ENCODE data around the gene IWS1.

The IWS1 gene

DNA sequence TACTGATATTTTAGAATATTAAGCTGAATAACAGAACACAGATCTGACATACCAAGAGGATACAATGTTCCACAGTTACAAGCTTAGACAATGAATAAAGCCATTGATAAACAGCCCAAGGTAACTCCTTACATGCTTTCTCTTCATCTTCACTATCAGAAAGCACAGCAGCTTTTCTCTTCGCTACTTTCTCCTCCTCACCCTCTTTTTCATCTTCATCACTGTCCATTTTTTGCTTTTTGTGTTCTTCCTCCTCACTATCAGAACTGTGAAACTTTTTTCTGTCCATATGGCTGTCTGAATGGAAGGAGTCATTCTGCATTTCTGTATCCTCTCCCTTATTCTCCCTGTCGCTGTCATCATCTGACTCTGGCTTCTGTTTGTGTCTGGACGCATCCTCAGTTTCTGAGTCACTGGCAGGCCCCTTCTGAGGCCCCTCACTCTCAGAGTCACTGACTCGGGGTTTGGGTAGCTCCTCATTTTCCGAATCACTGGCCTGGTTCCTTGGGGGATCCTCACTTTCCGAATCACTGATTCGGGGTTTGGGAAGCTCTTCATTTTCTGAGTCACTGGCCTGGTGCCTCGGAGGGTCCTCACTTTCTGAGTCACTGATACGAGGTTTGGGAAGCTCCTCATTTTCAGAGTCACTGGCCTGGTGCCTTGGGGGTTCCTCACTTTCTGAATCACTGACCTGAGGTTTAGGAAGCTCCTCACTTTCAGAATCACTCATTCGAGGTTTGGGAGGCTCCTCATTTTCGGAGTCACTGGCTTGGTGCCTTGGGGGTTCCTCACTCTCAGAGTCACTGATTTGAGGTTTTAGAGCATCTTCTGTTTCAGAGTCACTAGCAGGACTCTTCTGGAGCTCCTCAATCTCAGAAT, 21.5 kb downstream of the IWS1 start:
- peak overlapping the region; percentile 49 for H3K27ac Mint-ChIP-seq
- peaks cover 32% of the 10 kb centered on the region for H3K36me3 Mint-ChIP-seq
- no peaks in the 10 kb centered on the region for H3K9me3 Mint-ChIP-seq
- no peaks in the 10 kb centered on the region for H3K27me3 Mint-ChIP-seq
- no peak overlapping the region for H3K4me3 Mint-ChIP-seq
- H3K4me1 Mint-ChIP-seq, result peaks cover 44% of the 10 kb centered on the region

GRCh38 chr2:127503491-127503890, 22.8 kb downstream of the IWS1 start:
- Mint-ChIP-seq H3K4me3 (no peak overlapping the region), H3K9me3 (no peaks in the 10 kb centered on the region), H3K27ac (peak overlapping the region; percentile 42), H3K4me1 (peaks cover 39% of the 10 kb centered on the region), H3K36me3 (peaks cover 34% of the 10 kb centered on the region), H3K27me3 (no peaks in the 10 kb centered on the region)

GRCh38 chr2:127498386-127498785, 27.9 kb downstream of the IWS1 start:
- H3K4me1 Mint-ChIP-seq, result peaks cover 10% of the 10 kb centered on the region

GRCh38 chr2:127490283-127490682, 36.0 kb downstream of the IWS1 start:
- Mint-ChIP-seq H3K4me3 (no peak overlapping the region), H3K9me3 (no peaks in the 10 kb centered on the region), H3K36me3 (peaks cover 35% of the 10 kb centered on the region), H3K27me3 (no peaks in the 10 kb centered on the region), H3K27ac (no peak overlapping the region), H3K4me1 (peaks cover 36% of the 10 kb centered on the region)

More at GRCh38 chr2:127498386-127498785, 27.9 kb downstream of the IWS1 start:
- H3K36me3 Mint-ChIP-seq, result peaks cover 38% of the 10 kb centered on the region
- H3K9me3 Mint-ChIP-seq, result no peaks in the 10 kb centered on the region
- H3K27ac Mint-ChIP-seq, result peak overlapping the region; percentile 30
- no peaks in the 10 kb centered on the region for H3K27me3 Mint-ChIP-seq
- H3K4me3 Mint-ChIP-seq, result no peak overlapping the region

DNA sequence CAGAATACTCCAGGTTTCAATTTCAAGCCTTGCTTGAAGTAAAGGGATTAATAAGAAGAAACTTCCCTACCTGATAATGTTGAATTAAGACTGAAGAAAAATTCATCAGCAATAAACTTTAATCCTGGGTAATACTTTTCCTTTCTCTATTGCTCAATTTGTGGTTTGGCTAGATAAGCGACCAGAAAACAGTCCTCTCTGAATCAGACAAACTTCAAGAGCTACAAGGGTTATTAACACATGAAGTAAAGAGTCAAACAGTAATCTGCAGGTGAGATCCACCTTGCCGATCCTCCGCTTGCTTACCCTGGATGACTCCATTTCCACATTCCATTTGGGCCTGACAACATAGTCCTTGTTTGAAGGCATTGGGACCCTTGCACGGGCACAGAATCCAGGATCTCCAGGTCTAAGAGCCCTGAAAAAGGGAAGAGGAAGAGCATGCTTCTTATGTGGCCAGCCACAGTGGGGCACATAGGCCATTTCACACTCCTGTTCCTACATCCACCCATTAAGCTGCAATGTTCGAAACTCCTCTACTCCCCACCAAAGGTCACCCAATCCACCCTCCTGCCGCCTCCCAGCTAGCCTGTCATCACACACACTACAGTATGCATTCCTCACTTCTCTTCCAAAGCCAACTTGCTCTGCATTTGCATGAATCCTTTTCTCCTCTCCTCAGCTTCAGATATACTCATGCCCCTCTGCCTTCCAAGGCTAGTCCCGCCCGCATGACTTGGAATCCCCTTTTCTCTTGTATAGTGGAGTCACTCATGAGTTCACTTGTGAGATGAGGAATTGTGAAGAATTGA, 39.8 kb downstream of the IWS1 start:
- H3K4me3 Mint-ChIP-seq, result peak overlapping the region; percentile 30
- peaks cover 24% of the 10 kb centered on the region for H3K36me3 Mint-ChIP-seq
- peak overlapping the region; percentile 42 for H3K27ac Mint-ChIP-seq
- H3K4me1 Mint-ChIP-seq, result peaks cover 36% of the 10 kb centered on the region
- no peaks in the 10 kb centered on the region for H3K27me3 Mint-ChIP-seq
- no peaks in the 10 kb centered on the region for H3K9me3 Mint-ChIP-seq

GRCh38 chr2:127485694-127486071, 40.6 kb downstream of the IWS1 start:
- Mint-ChIP-seq H3K36me3 (peaks cover 19% of the 10 kb centered on the region), H3K9me3 (no peaks in the 10 kb centered on the region), H3K27me3 (no peaks in the 10 kb centered on the region), H3K4me3 (no peak overlapping the region), H3K27ac (peak overlapping the region; percentile 59), H3K4me1 (peaks cover 36% of the 10 kb centered on the region)

DNA sequence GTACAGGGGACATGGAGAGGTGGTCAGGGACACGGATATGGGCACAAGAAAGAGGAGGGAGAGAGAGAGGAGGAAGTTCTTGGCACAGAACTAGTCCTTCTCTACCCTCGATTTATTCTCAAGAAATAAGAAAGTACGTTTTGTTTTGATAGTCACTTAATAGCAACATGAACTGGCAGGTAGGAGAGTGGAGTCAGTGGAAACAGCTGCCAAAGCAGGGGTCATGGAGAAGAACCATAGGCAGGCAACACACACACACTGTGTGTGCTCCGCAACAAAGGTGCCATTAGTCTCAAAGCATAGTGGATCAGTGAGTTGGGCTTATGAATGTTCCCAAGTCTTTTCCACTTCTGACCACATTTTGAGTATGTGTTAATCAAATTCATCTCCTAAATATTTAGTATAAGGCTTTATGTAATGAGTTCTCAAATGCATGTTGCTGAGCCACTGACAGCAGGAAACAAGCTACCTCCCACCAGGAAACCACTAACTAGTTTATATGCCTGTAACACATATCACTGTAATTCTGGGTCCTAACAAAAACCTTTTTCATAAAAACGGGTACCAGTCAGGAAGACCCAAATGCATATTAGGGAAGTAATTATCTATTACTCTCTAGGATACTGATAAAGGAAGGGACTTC, 41.1 kb downstream of the IWS1 start:
- peaks cover 19% of the 10 kb centered on the region for H3K36me3 Mint-ChIP-seq
- H3K9me3 Mint-ChIP-seq, result no peaks in the 10 kb centered on the region
- no peaks in the 10 kb centered on the region for H3K27me3 Mint-ChIP-seq
- peak overlapping the region; percentile 64 for H3K27ac Mint-ChIP-seq
- H3K4me1 Mint-ChIP-seq, result peaks cover 36% of the 10 kb centered on the region
- H3K4me3 Mint-ChIP-seq, result peak overlapping the region; percentile 27

- no peak overlapping the region for H3K4me3 Mint-ChIP-seq
- no peaks in the 10 kb centered on the region for H3K27me3 Mint-ChIP-seq
- peak overlapping the region; percentile 41 for H3K27ac Mint-ChIP-seq
- peaks cover 5% of the 10 kb centered on the region for H3K36me3 Mint-ChIP-seq
- no peaks in the 10 kb centered on the region for H3K9me3 Mint-ChIP-seq
- peaks cover 17% of the 10 kb centered on the region for H3K4me1 Mint-ChIP-seq
Observed at GRCh38 chr2:127482031-127482430, 44.3 kb downstream of the IWS1 start.

DNA sequence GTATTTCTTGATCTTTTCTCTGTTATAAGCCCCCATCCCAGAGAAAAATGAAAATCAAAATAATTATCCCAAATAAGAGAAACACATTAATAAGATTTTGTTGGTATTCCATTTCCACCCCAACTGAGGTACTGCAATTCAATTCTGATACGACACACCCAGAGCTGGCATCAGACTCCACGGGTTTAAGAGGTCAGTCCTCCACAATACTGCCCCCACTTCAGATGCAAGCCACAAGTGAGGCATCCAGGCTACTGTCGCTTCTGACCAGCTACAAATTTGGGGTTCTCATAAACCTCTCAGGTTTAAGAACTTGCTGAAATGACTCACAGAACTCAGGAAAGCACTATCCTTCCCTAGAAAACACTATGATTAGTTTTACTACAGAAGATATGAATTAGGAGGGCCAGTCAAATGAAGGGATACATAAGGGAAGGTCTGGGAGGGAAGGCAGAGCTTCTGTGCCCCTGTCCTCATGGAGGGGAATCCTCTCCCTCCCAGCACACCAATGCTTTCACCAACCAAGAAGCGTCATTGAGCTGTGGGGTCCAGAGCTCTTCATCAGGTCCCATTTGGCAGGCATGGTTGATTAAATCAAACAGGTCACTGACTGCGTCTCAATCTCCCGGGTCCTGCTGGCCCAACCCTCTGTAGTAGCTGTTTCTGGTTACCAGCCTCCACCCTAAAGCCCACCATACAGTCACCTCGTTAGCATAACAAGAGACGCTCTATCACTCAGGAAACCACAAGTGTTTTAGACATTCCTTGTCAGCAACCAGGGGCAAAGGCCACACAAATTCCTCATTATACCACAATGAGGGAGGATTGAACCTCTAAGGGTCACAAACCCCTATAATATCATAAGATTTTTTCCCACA, 46.2 kb downstream of the IWS1 start:
- Mint-ChIP-seq H3K4me3 (no peak overlapping the region), H3K27me3 (no peaks in the 10 kb centered on the region), H3K27ac (no peak overlapping the region), H3K4me1 (no peaks in the 10 kb centered on the region), H3K9me3 (no peaks in the 10 kb centered on the region), H3K36me3 (peaks cover 6% of the 10 kb centered on the region)

DNA sequence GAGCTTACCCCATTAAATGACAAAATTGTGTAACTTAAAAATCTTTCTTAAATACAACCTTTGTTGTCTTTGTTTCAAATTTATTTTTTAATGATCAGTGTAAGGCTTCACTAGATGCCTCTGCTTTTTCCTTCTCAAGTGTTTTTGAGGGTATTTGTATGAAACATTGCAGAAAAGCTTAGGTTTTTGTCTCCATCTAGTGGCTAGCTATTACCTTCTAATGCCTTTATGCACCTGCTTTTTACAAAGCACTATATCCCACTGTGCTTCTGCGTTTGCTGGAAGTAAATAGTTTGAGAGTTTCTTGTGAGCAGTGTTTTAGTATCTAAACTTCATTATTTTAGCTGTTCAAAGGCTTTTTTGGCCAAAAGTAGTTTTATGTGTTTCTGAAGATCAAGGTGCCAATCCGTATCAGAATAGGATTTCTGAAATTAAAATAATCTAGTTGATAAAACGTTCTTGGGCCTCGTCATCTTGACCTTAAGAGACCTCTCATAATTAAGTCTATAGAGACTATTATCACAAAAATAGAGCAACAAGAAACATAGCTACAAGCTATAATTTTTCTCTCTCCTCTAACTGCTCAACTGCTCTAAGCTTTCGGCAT, 47.0 kb downstream of the IWS1 start:
- Mint-ChIP-seq H3K27me3 (no peaks in the 10 kb centered on the region), H3K4me1 (no peaks in the 10 kb centered on the region), H3K27ac (no peak overlapping the region), H3K4me3 (no peak overlapping the region), H3K36me3 (peaks cover 9% of the 10 kb centered on the region), H3K9me3 (no peaks in the 10 kb centered on the region)

GRCh38 chr2:127475788-127476187, 50.5 kb downstream of the IWS1 start:
- Mint-ChIP-seq H3K27ac (no peak overlapping the region), H3K4me1 (no peaks in the 10 kb centered on the region), H3K9me3 (no peaks in the 10 kb centered on the region), H3K36me3 (peaks cover 9% of the 10 kb centered on the region), H3K27me3 (no peaks in the 10 kb centered on the region), H3K4me3 (no peak overlapping the region)

DNA sequence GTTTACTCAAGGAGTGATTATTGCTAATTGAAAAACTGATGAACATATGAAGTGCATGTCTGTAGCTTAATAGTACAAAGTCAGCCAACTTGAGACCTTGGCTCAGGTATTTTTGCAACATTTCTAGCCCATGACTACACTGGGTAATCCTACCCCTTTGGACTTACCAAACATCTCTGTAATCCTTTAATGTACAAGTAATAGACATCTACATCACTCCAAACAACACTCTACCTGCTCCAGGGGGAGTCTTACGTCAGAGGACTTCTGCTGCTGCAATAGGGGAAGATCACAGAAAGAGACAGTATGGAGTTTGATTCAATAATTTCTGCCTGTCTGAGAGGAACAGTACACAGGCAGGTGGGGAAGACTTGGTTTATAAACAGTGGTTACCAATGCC, 54.0 kb downstream of the IWS1 start:
- Mint-ChIP-seq H3K27ac (no peak overlapping the region), H3K36me3 (peaks cover 18% of the 10 kb centered on the region), H3K27me3 (no peaks in the 10 kb centered on the region), H3K4me3 (no peak overlapping the region), H3K4me1 (no peaks in the 10 kb centered on the region), H3K9me3 (no peaks in the 10 kb centered on the region)

GRCh38 chr2:127471286-127471988, 54.9 kb downstream of the IWS1 start:
- H3K4me3 Mint-ChIP-seq, result no peak overlapping the region
- H3K36me3 Mint-ChIP-seq, result peaks cover 18% of the 10 kb centered on the region
- H3K4me1 Mint-ChIP-seq, result no peaks in the 10 kb centered on the region
- no peaks in the 10 kb centered on the region for H3K9me3 Mint-ChIP-seq
- H3K27me3 Mint-ChIP-seq, result no peaks in the 10 kb centered on the region
- H3K27ac Mint-ChIP-seq, result no peak overlapping the region

DNA sequence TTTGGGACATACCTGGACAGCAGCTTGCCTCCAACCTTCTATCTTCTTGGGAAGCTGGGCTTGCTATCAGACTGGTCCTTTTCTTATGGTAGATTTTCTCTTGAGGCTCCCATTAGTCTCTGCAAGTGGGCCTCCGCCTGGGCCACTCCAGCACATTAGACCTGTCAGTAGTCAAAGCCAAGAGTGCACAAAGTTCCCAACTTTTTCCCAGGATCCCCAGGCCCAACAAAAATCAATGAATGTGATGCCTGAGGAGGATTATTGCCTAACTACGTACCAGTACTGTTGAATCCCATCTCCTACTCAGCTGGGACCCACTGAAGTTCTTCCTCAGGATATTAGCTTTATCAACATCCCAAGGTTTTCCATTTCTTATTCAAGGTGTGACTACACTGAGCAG, 56.3 kb downstream of the IWS1 start:
- Mint-ChIP-seq H3K4me3 (no peak overlapping the region), H3K4me1 (peaks cover 9% of the 10 kb centered on the region), H3K27ac (no peak overlapping the region), H3K27me3 (no peaks in the 10 kb centered on the region), H3K36me3 (peaks cover 12% of the 10 kb centered on the region), H3K9me3 (no peaks in the 10 kb centered on the region)

Data from activated naive CD4-positive, alpha-beta T cell treated with anti-CD3 and anti-CD28 coated beads, Interleukin-2, amount 50 U/mL, for 24 hours (primary cell).